ENCODE measurements around the gene CTIF. TPM values are rescaled to one million over a fixed set of nuclear protein-coding genes. Genes with fewer than 3 reads are reported as not detected.

The CTIF gene
- total and polyA plus RNA-seq, 12 donors, result 44.5 to 74.1 (median 58.9) TPM

DNA sequence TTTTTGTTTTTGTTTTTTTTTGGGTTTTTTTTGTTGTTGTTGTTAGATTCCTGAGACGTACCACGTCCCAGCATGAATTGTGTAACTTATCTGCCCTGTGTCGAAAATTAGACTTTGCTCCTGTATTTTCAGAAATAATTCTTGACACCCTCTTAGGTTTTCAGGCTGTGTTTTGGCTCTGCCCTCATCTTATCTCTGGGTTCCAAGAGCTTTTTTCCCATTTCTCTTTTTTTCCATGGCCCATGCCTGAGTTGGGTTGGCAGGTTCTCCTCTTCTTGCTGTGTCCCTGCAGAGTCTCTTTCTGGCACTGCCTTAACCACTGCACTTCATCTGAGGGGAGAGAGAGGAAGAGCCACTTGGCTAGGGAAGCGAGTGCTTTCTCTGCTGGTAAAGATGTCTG is 42.4 kb downstream of the CTIF start:
- H3K27me3 ChIP-seq, result no peaks in the 10 kb centered on the region
- WGBS, 2 donors, result 59 to 60% methylated on average over 4 of the region's 4 CpGs
- H3K4me3 ChIP-seq, result no peak overlapping the region
- H3K36me3 ChIP-seq, result peaks cover 0 to 14% (median 0%) of the 10 kb centered on the region in 9 donors
- H3K4me1 ChIP-seq, result peaks cover 8 to 51% (median 28%) of the 10 kb centered on the region in 9 donors
- H3K9me3 ChIP-seq, result peaks cover 0 to 12% (median 0%) of the 10 kb centered on the region in 11 donors
- ATAC-seq (peak in 6 of 8 donors; percentile 26 to 50 (median 44)), DNase-seq (no peak)
- TF ChIP-seq, protein P1, sequence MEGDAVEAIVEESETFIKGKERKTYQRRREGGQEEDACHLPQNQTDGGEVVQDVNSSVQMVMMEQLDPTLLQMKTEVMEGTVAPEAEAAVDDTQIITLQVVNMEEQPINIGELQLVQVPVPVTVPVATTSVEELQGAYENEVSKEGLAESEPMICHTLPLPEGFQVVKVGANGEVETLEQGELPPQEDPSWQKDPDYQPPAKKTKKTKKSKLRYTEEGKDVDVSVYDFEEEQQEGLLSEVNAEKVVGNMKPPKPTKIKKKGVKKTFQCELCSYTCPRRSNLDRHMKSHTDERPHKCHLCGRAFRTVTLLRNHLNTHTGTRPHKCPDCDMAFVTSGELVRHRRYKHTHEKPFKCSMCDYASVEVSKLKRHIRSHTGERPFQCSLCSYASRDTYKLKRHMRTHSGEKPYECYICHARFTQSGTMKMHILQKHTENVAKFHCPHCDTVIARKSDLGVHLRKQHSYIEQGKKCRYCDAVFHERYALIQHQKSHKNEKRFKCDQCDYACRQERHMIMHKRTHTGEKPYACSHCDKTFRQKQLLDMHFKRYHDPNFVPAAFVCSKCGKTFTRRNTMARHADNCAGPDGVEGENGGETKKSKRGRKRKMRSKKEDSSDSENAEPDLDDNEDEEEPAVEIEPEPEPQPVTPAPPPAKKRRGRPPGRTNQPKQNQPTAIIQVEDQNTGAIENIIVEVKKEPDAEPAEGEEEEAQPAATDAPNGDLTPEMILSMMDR (IDR thresholded peaks at IDR 0.05), result no peak
- intact Hi-C loops (cut with DNase I), result loop anchor here in 1 of 10 donors (5.0 kb wide), 1 partner anchor 39 kb away; no protein-coding TSS in a partner anchor
- no peak overlapping the region for H3K27ac ChIP-seq

DNA sequence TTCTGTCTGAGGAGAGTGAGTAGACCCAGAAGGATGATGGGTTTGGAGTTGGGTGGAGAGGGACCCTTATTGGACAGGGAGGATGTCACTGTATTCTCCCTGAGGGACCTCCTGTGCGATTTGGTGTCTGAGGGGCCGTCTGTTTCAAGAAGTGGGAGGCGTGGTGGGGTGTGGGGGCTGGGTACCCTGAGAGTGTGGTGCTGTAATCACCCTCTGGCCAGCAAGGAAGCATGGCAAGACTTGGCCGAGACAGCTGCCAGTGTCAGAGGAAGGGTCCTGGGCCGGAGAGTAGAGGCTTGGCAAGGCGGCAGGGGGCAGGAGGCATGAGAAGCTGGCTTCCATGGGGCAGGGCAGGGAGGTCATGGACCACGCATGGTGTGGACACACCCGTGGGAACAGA is 43.1 kb downstream of the CTIF start:
- Histone ChIP-seq H3K36me3 (peaks cover 0 to 14% (median 0%) of the 10 kb centered on the region in 9 donors), H3K27me3 (no peaks in the 10 kb centered on the region), H3K9me3 (peaks cover 0 to 12% (median 0%) of the 10 kb centered on the region in 11 donors), H3K4me1 (peaks cover 8 to 51% (median 28%) of the 10 kb centered on the region in 9 donors), H3K27ac (no peak overlapping the region), H3K4me3 (no peak overlapping the region)
- 88% methylated on average over 8 of the region's 8 CpGs for WGBS, 2 donors
- peak in 2 of 8 donors; percentile 14 to 16 for ATAC-seq
- intact Hi-C loops (cut with DNase I), result loop anchor here in 1 of 10 donors (5.0 kb wide), 1 partner anchor 40 kb away; no protein-coding TSS in a partner anchor
- TF ChIP-seq, protein P1 (IDR thresholded peaks at IDR 0.05), result no peak
- DNase-seq, result no peak

DNA sequence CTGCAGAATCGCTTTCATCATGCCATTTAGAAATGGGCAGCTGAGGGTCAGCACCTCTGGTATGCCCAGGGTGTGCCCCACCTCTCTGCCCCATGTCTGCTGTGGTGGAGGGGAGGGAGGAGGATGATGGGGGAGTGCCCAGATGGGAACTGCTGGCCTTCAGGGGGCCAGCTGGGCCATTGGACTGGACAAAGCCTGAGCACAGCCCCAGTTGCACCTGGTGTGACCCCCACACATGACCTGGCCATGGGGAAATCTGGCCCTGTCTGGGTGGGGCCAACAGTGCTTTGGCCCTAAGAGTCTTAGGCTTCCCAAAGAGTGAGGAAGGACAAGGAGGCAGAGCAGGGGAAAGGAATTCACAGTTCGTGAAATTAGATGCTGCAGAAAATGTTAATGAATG is 44.1 kb downstream of the CTIF start:
- Histone ChIP-seq H3K9me3 (peaks cover 0 to 6% (median 0%) of the 10 kb centered on the region in 11 donors), H3K27ac (no peak overlapping the region)
- no peak for ATAC-seq

DNA sequence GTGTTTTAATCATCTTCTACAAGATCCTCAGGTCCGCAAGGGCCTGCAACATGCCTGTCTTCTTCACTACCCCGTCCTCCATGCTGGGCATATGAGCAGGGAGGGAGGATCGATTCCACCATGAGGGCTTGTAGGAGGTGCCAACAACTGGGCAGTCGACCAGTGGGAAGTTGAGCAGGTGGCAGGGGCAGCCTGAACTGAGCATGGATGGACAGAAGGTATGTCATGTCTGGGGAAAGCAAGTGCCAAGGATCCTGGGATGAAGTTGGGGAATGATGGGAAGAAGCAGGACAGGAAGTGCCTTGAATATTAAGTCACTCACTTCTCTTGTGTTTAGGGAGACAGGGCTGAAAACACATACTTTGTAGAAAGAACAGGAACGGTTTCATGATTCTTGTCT is 44.7 kb downstream of the CTIF start:
- TF ChIP-seq, protein P1 (IDR thresholded peaks at IDR 0.05), result no peak
- no peak for ATAC-seq
- H3K27ac ChIP-seq, result no peak overlapping the region

More for the DNA sequence above, 44.1 kb downstream of the CTIF start:
- intact Hi-C loops (cut with DNase I), result loop anchor here in 1 of 10 donors (5.0 kb wide), 1 partner anchor 41 kb away; no protein-coding TSS in a partner anchor
- Histone ChIP-seq H3K4me1 (peaks cover 8 to 51% (median 28%) of the 10 kb centered on the region in 9 donors), H3K36me3 (peaks cover 0 to 4% (median 0%) of the 10 kb centered on the region in 9 donors), H3K4me3 (no peak overlapping the region), H3K27me3 (no peaks in the 10 kb centered on the region)
- no peak for DNase-seq
- WGBS, 2 donors, result 72 to 87% methylated on average over 2 of the region's 2 CpGs
- TF ChIP-seq, protein P1 (IDR thresholded peaks at IDR 0.05), result no peak

More for the DNA sequence above, 44.7 kb downstream of the CTIF start:
- Histone ChIP-seq H3K4me3 (no peak overlapping the region), H3K9me3 (peaks cover 0 to under 1% (median 0%) of the 10 kb centered on the region in 11 donors), H3K27me3 (no peaks in the 10 kb centered on the region), H3K4me1 (peaks cover 8 to 56% (median 29%) of the 10 kb centered on the region in 9 donors), H3K36me3 (no peaks in the 10 kb centered on the region)
- intact Hi-C loops (cut with DNase I), result loop anchor here in 1 of 10 donors (5.0 kb wide), 1 partner anchor 41 kb away; no protein-coding TSS in a partner anchor
- no peak for DNase-seq
- WGBS, 2 donors, result 63 to 64% methylated on average over 5 of the region's 5 CpGs

Data from heart right ventricle (tissue), 16 donors.